GM12878 (cell line): ENCODE measurements around the gene CDH4. TPM values are rescaled to one million over a fixed set of nuclear protein-coding genes. Genes with fewer than 3 reads are reported as not detected.

ENCODE experiments used
- ATAC-seq: fragments of 200-7000 bp; cut with Tn5 transposase; 3 replicates; pipeline ENCODE4 v1.9.1; 2020; ENCODE audit warnings: mild to moderate bottlenecking, moderate library complexity
- BruUV-seq: library from RNA; stranded (reverse); fragments of 400-500 nt; replicated peaks from 2 replicates; lab custom pipeline; 2021; lab: Mats Ljungman, UMichigan
- CTCF ChIA-PET: fragments of 300-600 bp; sonication (Branson Sonifier 250); formaldehyde crosslinking; extraction: SDS; loops from one replicate; lab custom pipeline; 2021; ENCODE audit warnings: inconsistent platforms; lab: Yijun Ruan, JAX
- POLR2A ChIA-PET: fragments of 350-600 bp; formaldehyde crosslinking; extraction: SDS; loops from one replicate; lab custom pipeline; 2021; ENCODE audit warnings: inconsistent platforms; lab: Charles Lee
- RAD21 ChIA-PET: fragments of 300-600 bp; sonication (Branson Sonifier 250); formaldehyde crosslinking; loops from one replicate; lab custom pipeline; 2023; ENCODE audit warnings: antibody characterized with exemption; ENCODE audit not compliant: unreplicated experiment; lab: Charles Lee
- SMC1A ChIA-PET: fragments of 300-600 bp; sonication (Branson Sonifier 250); formaldehyde crosslinking; loops from one replicate; lab custom pipeline; 2023; ENCODE audit not compliant: unreplicated experiment, uncharacterized antibody; lab: Charles Lee
- DNase-seq: peaks from one replicate; pipeline ENCODE4 v3.0.0-alpha.2; 2011; ENCODE audit warnings: low read depth, low spot score
- FAIRE-seq: peaks from 3 replicates; lab custom pipeline; 2011; peaks lifted over from hg19 to GRCh38; lab: Jason Lieb, UNC
- H2AFZ ChIP-seq: 2 replicates; pipeline ENCODE4 v1.6.0; 2011; ENCODE audit warnings: low read depth, low read length, control low read depth; ENCODE audit not compliant: control insufficient read depth
- H3K27ac ChIP-seq: 2 replicates; pipeline ENCODE4 v1.5.1; 2011; ENCODE audit warnings: control low read depth; ENCODE audit not compliant: control insufficient read depth, insufficient read depth
- H3K27me3 ChIP-seq, 2 experiments: replicated peaks in 1 of 2; 2 replicates each; pipeline versions ENCODE4 v1.6.0 to v1.6.1; 2011; ENCODE audit warnings: low read length in 1 of 2; ENCODE audit not compliant: control insufficient read depth in 2 of 2, insufficient read depth in 2 of 2
- H3K36me3 ChIP-seq, 2 experiments: 2 replicates each; pipeline ENCODE4 v1.5.1; 2011; ENCODE audit warnings: low read length in 1 of 2; ENCODE audit not compliant: control insufficient read depth in 2 of 2, insufficient read depth in 2 of 2
- H3K4me1 ChIP-seq: 2 replicates; pipeline ENCODE4 v1.6.1; 2011; ENCODE audit warnings: mild to moderate bottlenecking, low read length, moderate library complexity, mixed read lengths; ENCODE audit not compliant: control insufficient read depth, insufficient read depth
- H3K4me2 ChIP-seq: 2 replicates; pipeline ENCODE4 v1.6.0; 2011; ENCODE audit warnings: control low read depth; ENCODE audit not compliant: control insufficient read depth, insufficient read depth
- H3K4me3 ChIP-seq: fragments of 200-600 bp; sonication (generic); 2 replicates; pipeline ENCODE4 v1.5.1; 2016
- H3K79me2 ChIP-seq: 2 replicates; pipeline ENCODE4 v1.6.0; 2011; ENCODE audit warnings: low read length; ENCODE audit not compliant: control insufficient read depth, insufficient read depth
- H3K9ac ChIP-seq: 2 replicates; pipeline ENCODE4 v1.8.0; 2011; ENCODE audit warnings: low read length, control low read depth, mixed read lengths; ENCODE audit not compliant: control insufficient read depth, insufficient read depth
- H3K9me3 ChIP-seq: replicated peaks from 3 replicates; pipeline ENCODE4 v1.5.1; 2011; ENCODE audit warnings: mild to moderate bottlenecking, low read length; ENCODE audit not compliant: control insufficient read depth, insufficient read depth
- H4K20me1 ChIP-seq: 2 replicates; pipeline ENCODE4 v1.6.0; 2011; ENCODE audit not compliant: control insufficient read depth, insufficient read depth
- BACH1 ChIP-seq: fragments of 450-650 bp; IDR thresholded peaks from 2 replicates; pipeline ENCODE4 v1.6.1; 2017; ENCODE audit warnings: mild to moderate bottlenecking, borderline replicate concordance
- CBFB ChIP-seq: IDR thresholded peaks from 2 replicates; pipeline ENCODE4 v1.6.1; 2016; ENCODE audit warnings: antibody characterized with exemption, low read depth
- E4F1 ChIP-seq: fragments of 450-650 bp; IDR thresholded peaks from 2 replicates; pipeline ENCODE4 v1.6.1; 2018; ENCODE audit warnings: borderline replicate concordance, mild to moderate bottlenecking; ENCODE audit not compliant: partially characterized antibody
- MLLT1 ChIP-seq: fragments of 450-650 bp; IDR thresholded peaks from 2 replicates; pipeline ENCODE4 v1.6.1; 2016; ENCODE audit warnings: mild to moderate bottlenecking
- NR2F1 ChIP-seq: fragments of 450-650 bp; conservative IDR thresholded peaks from 2 replicates; pipeline ENCODE4 v1.6.1; 2017; ENCODE audit warnings: mild to moderate bottlenecking
- REST ChIP-seq: IDR thresholded peaks from 2 replicates; pipeline ENCODE4 v1.6.1; 2012; ENCODE audit warnings: mild to moderate bottlenecking, low read depth, low read length
- SMAD1 ChIP-seq: fragments of 450-650 bp; IDR thresholded peaks from 2 replicates; pipeline ENCODE4 v1.6.1; 2018; ENCODE audit warnings: mild to moderate bottlenecking, low read depth; ENCODE audit not compliant: partially characterized antibody
- SMARCA5 ChIP-seq: fragments of 450-650 bp; IDR thresholded peaks from 2 replicates; pipeline ENCODE4 v1.6.1; 2017; ENCODE audit warnings: mild to moderate bottlenecking
- SREBF2 ChIP-seq: IDR thresholded peaks from 2 replicates; pipeline ENCODE4 v1.6.1; 2012; ENCODE audit warnings: mild to moderate bottlenecking, low read length
- TAF1 ChIP-seq: IDR thresholded peaks from 2 replicates; pipeline ENCODE4 v1.6.1; 2011; ENCODE audit warnings: mild to moderate bottlenecking, low read depth, low read length, borderline replicate concordance
- USF2 ChIP-seq: IDR thresholded peaks from 2 replicates; pipeline ENCODE4 v1.6.1; 2011; ENCODE audit warnings: low read depth, low read length, improper control_type of control experiment, borderline replicate concordance
- ZNF207 ChIP-seq: fragments of 450-650 bp; IDR thresholded peaks from 2 replicates; pipeline ENCODE4 v1.6.1; 2014; ENCODE audit warnings: antibody characterized with exemption, mild to moderate bottlenecking, borderline replicate concordance
- WGBS: methylation state at CpG from one replicate; pipeline ENCODE4 v1.1.6; 2016; ENCODE audit warnings: low lambda C conversion rate; ENCODE audit not compliant: insufficient replicate concordance, insufficient coverage; ENCODE audit errors: missing lambda C conversion rate; 5-methylcytosine and 5-hydroxymethylcytosine counted together
- in situ Hi-C: fragments of 300-500 bp; cut with MboI; formaldehyde crosslinking; loops from 9 replicates; pipeline ENCODE4 v1.14.3; 2018; ENCODE audit warnings: mixed read lengths
- intact Hi-C: fragments of 100-400 bp; cut with micrococcal nuclease; formaldehyde crosslinking; loops from one replicate; pipeline ENCODE4 v1.14.2; 2022; ENCODE audit not compliant: unreplicated experiment
- polyA plus RNA-seq, 11 experiments: library from polyadenylated mRNA; depleted of rRNA in 4 of 11; unstranded in 6 of 11; stranded (reverse) in 5 of 11; fragments of >200 nt; fragmentation: Nextera tagmentation in 4 of 11; fragmentation: Illumina TruSeq in 1 of 11; extraction: Ambion mirVana in 4 of 11; extraction: Trizol in 1 of 11; gene quantifications; 1 replicate in 1 of 11; 2 replicates in 10 of 11; pipeline versions ENCODE4 v1.2.1 to v1.2.3, GENCODE V29; 2011 to 2016; ENCODE audit warnings: inconsistent platforms in 2 of 11, missing spikeins in 2 of 11, low read depth in 1 of 11
- total RNA-seq, 4 experiments: library from RNA; depleted of rRNA in 3 of 4; stranded (reverse); fragments of >200 nt in 3 of 4; fragmentation: Illumina TruSeq in 1 of 4; extraction: Trizol in 1 of 4; gene quantifications; 2 replicates each; pipeline versions ENCODE4 v1.2.1 to v1.2.3, GENCODE V29; 2013 to 2021

The CDH4 gene
- total and polyA plus RNA-seq, 10 of the 15 experiments (the other 5 are each of a cell fraction or from before 2014, with no cell fraction given) = not detected

- no peak for TF ChIP-seq E4F1
- no peak for TF ChIP-seq BACH1
- no peak for TF ChIP-seq USF2
- no peak for TF ChIP-seq REST
Measured at GRCh38 chr20:61330441-61330840, 78.4 kb downstream of the CDH4 start (continued).

- H3K27me3 ChIP-seq = no peaks in the 10 kb centered on the region
- in situ Hi-C loops (loop anchor here (25.0 kb wide), 1 partner anchor 1544 kb away; no protein-coding TSS in a partner anchor), intact Hi-C loops (no loop called here)
- ChIA-PET POLR2A (no interaction called here), SMC1A (no interaction called here)
- H3K27ac ChIP-seq = no peak overlapping the region
- no peak overlapping the region for H3K4me3 ChIP-seq
- FAIRE-seq = no peak
- H3K79me2 ChIP-seq = no peaks in the 10 kb centered on the region
- no peaks in the 10 kb centered on the region; the same call in 2 of the 3 replicates for H3K9me3 ChIP-seq
- H3K36me3 ChIP-seq = no peaks in the 10 kb centered on the region
- no peak overlapping the region for H2AFZ ChIP-seq
- no peaks in the 10 kb centered on the region for H3K4me1 ChIP-seq
- H3K4me2 ChIP-seq = no peak overlapping the region
- TF ChIP-seq ZNF207 (no peak), TAF1 (no peak), CBFB (no peak), SREBF2 (no peak), SMAD1 (no peak), MLLT1 (no peak), SMARCA5 (no peak), NR2F1 (no peak)
- TF ChIP-seq, all 136 proteins: peak for 0
- no peak overlapping the region for H3K9ac ChIP-seq
- 70% methylated on average over 10 of the region's 11 CpGs for WGBS
- DNase-seq = no peak
- BruUV-seq = no TSS peak
- no peaks in the 10 kb centered on the region for H4K20me1 ChIP-seq
- no peak for ATAC-seq
- ChIA-PET CTCF (no interaction called here), RAD21 (no interaction called here)
Measured at GRCh38 chr20:61331543-61331942, 79.5 kb downstream of the CDH4 start.
